Measurements from ENCODE around the gene CENPN.

GRCh38 chr16:80971819-80972218, 35.2 kb upstream of the CENPN start:
- TF ChIP-seq POLR2A (IDR thresholded peaks at IDR 0.05) = no peak
- TF ChIP-seq CTCF (IDR thresholded peaks at IDR 0.05 in 8 of 11, conservative IDR thresholded peaks at IDR 0.05 in 3 of 11) = no peak
- TF ChIP-seq POLR2AphosphoS5 (IDR thresholded peaks at IDR 0.05) = no peak
